GM18909 (cell line): ENCODE results near the gene RAB36.

ENCODE experiments used
- ATAC-seq: cut with Tn5 transposase; IDR thresholded peaks from one replicate; pipeline ENCODE4 v1.9.1; 2021; ENCODE audit warnings: mild to moderate bottlenecking; ENCODE audit not compliant: unreplicated experiment, poor library complexity

Gene RAB36

GRCh38 chr22:23144932-23145877, at the start of gene RAB36:
Gene RAB36, plus strand, starts transcription at chr22:23145477. Its CDS starts 1,140 bp downstream, at chr22:23146617.
- peak; percentile 51 for ATAC-seq

GRCh38 chr22:23095733-23096342, 49.4 kb upstream of the RAB36 start:
- no peak for ATAC-seq

- no peak for ATAC-seq
Observed at GRCh38 chr22:23097412-23098229, 47.7 kb upstream of the RAB36 start.

GRCh38 chr22:23098230-23098705, 47.0 kb upstream of the RAB36 start:
- no peak for ATAC-seq

GRCh38 chr22:23098718-23099530, 46.4 kb upstream of the RAB36 start:
- no peak for ATAC-seq

- no peak for ATAC-seq
Observed at GRCh38 chr22:23099531-23099804, 45.8 kb upstream of the RAB36 start.

- no peak for ATAC-seq
Observed at GRCh38 chr22:23100124-23100801, 45.0 kb upstream of the RAB36 start.

- ATAC-seq: no peak
Observed at GRCh38 chr22:23101524-23101923, 43.8 kb upstream of the RAB36 start.

GRCh38 chr22:23102002-23102655, 43.1 kb upstream of the RAB36 start:
- no peak for ATAC-seq

- ATAC-seq: no peak
Observed at GRCh38 chr22:23102776-23103175, 42.5 kb upstream of the RAB36 start.

- no peak for ATAC-seq
Observed at GRCh38 chr22:23103199-23103954, 41.9 kb upstream of the RAB36 start.

GRCh38 chr22:23104187-23104971, 40.9 kb upstream of the RAB36 start:
- ATAC-seq: no peak

- no peak for ATAC-seq
Observed at GRCh38 chr22:23105304-23105703, 40.0 kb upstream of the RAB36 start.

GRCh38 chr22:23105919-23106318, 39.4 kb upstream of the RAB36 start:
- no peak for ATAC-seq

GRCh38 chr22:23106344-23106743, 38.9 kb upstream of the RAB36 start:
- no peak for ATAC-seq

GRCh38 chr22:23106906-23107367, 38.3 kb upstream of the RAB36 start:
- ATAC-seq: no peak

GRCh38 chr22:23107487-23108248, 37.6 kb upstream of the RAB36 start:
- no peak for ATAC-seq
